Breast epithelium (tissue), 3 donors: Measurements from ENCODE around the gene SFXN3.

ENCODE experiments used
- POLR2A ChIP-seq: fragments of 450-650 bp; IDR thresholded peaks from one replicate; pipeline ENCODE4 v1.6.1; 2016; ENCODE audit warnings: antibody characterized with exemption, mild to moderate bottlenecking, moderate library complexity
- POLR2AphosphoS5 ChIP-seq, 3 donors: sonication (generic); formaldehyde crosslinking; IDR thresholded peaks; one replicate each; pipeline ENCODE4 v1.6.1; 2017; ENCODE audit warnings: antibody characterized with exemption in 3 of 3
- TF ChIP-seq, protein P1 (sequence below), 3 donors: fragments of 450-650 bp; IDR thresholded peaks; one replicate each; pipeline ENCODE4 v1.5.1; 2016 to 2017; ENCODE audit warnings: antibody characterized with exemption in 3 of 3, mild to moderate bottlenecking in 3 of 3, moderate library complexity in 3 of 3

DNA sequence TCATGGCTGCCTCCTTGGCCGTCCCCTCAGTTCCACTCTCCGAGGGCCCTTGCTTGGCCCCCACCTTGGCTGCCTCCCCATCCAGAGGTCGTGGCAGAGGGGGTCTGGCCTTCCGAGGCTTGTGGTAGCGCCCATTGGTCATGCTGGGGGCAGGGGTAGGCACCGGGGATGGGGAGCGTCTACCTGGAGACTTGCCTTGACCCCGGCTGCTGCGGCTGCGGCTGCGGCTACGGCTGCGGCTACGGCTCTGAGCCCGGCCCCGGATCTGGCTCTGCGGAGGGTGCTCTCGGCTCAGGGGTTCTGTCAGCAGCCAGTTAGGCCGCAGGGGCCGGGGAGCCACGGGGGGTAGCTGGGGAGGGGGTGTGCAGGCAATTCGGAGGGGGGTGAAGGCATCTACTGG is 20.7 kb upstream of the SFXN3 start:
- TF ChIP-seq POLR2AphosphoS5 (IDR thresholded peaks at IDR 0.05) (no peak), POLR2A (no peak)
- TF ChIP-seq, protein P1, sequence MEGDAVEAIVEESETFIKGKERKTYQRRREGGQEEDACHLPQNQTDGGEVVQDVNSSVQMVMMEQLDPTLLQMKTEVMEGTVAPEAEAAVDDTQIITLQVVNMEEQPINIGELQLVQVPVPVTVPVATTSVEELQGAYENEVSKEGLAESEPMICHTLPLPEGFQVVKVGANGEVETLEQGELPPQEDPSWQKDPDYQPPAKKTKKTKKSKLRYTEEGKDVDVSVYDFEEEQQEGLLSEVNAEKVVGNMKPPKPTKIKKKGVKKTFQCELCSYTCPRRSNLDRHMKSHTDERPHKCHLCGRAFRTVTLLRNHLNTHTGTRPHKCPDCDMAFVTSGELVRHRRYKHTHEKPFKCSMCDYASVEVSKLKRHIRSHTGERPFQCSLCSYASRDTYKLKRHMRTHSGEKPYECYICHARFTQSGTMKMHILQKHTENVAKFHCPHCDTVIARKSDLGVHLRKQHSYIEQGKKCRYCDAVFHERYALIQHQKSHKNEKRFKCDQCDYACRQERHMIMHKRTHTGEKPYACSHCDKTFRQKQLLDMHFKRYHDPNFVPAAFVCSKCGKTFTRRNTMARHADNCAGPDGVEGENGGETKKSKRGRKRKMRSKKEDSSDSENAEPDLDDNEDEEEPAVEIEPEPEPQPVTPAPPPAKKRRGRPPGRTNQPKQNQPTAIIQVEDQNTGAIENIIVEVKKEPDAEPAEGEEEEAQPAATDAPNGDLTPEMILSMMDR (IDR thresholded peaks at IDR 0.05), result no peak
